ENCODE data around the gene ZNF318.

- TF ChIP-seq, protein P1, sequence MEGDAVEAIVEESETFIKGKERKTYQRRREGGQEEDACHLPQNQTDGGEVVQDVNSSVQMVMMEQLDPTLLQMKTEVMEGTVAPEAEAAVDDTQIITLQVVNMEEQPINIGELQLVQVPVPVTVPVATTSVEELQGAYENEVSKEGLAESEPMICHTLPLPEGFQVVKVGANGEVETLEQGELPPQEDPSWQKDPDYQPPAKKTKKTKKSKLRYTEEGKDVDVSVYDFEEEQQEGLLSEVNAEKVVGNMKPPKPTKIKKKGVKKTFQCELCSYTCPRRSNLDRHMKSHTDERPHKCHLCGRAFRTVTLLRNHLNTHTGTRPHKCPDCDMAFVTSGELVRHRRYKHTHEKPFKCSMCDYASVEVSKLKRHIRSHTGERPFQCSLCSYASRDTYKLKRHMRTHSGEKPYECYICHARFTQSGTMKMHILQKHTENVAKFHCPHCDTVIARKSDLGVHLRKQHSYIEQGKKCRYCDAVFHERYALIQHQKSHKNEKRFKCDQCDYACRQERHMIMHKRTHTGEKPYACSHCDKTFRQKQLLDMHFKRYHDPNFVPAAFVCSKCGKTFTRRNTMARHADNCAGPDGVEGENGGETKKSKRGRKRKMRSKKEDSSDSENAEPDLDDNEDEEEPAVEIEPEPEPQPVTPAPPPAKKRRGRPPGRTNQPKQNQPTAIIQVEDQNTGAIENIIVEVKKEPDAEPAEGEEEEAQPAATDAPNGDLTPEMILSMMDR (IDR thresholded peaks at IDR 0.05 in 8 of 11, conservative IDR thresholded peaks at IDR 0.05 in 3 of 11) = no peak
- TF ChIP-seq POLR2AphosphoS5 (IDR thresholded peaks at IDR 0.05) = no peak
These were observed 33.4 kb upstream of the ZNF318 start for GRCh38 chr6:43402820-43403219.

All from spleen (tissue), 7 donors.